GM18867 (cell line): ENCODE measurements around the gene TUT1.
"Not testable (repeated sequence)": the region's sequence is repeated elsewhere in the genome, so short reads cannot be mapped to it uniquely, and the experiment has no call there.

Source experiments
- ATAC-seq: cut with Tn5 transposase; IDR thresholded peaks from one replicate; pipeline ENCODE4 v1.9.1; 2021; ENCODE audit warnings: mild to moderate bottlenecking, moderate library complexity; ENCODE audit not compliant: unreplicated experiment

TUT1 gene

DNA sequence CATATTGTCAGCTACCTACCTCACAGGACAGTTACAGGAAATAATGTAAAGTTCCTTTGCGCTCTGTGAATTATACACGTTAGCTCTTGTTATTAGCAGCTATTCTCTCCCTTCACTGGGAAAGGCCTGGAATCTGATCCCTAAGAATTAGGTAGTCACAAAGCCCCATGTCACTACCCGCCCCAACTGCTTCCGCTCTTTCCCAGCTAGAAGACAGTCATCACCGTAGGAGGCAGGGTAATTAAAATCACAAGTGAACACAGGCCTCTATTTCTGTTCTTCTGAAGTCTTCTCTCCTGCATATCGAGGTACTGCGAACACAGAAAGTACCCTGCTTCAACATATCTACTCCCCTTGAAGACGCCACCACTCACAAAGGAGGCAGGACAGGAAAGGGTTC lies 32.1 kb downstream of the TUT1 start:
- no peak for ATAC-seq

GRCh38 chr11:62558669-62559068 lies 32.7 kb downstream of the TUT1 start:
- ATAC-seq, result no peak

- ATAC-seq, result peak; percentile 28
Measured at GRCh38 chr11:62556875-62557631, 34.3 kb downstream of the TUT1 start.

- peak; percentile 39 for ATAC-seq
Measured at GRCh38 chr11:62556108-62556874, 35.0 kb downstream of the TUT1 start.

GRCh38 chr11:62555464-62556107 lies 35.7 kb downstream of the TUT1 start:
- ATAC-seq, result peak; percentile 30

DNA sequence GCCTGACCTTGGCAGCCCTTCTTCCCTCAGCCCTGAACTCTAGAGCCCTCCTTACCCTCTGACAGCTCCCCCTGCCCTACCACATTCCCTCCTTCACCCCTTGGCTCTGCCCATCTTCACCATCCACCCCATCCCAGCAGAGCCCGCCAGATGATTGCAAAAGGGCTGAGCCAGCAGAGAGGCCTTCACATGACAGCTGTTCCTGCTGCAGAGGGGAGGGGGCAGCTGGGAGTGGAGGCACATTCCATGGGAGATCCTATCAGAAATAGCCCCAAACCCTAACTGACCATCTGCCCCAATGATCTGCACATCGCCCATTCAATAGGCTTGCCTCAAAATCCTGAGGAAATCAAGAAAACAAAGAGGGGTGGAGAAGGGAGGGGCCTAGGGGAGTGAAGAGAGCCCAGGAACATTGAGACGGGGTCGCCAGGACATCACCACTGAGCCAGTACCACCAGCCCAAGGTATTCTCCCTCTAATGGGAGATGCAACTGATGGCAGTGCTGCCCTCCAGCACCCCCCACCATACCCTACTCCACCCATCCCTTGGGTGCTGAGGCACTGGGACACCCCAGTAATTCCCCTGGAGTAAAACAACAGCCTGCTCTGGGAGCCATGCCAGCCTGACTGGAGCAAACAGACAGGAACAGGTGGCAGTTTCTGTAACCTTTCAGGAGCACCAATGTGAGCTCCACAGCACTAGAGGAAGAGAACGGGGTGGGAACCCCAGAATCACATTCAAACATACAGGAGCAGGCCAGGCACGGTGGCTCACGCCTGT lies 36.7 kb downstream of the TUT1 start:
- ATAC-seq, result no peak

GRCh38 chr11:62553839-62554361 lies 37.4 kb downstream of the TUT1 start:
- no peak for ATAC-seq

DNA sequence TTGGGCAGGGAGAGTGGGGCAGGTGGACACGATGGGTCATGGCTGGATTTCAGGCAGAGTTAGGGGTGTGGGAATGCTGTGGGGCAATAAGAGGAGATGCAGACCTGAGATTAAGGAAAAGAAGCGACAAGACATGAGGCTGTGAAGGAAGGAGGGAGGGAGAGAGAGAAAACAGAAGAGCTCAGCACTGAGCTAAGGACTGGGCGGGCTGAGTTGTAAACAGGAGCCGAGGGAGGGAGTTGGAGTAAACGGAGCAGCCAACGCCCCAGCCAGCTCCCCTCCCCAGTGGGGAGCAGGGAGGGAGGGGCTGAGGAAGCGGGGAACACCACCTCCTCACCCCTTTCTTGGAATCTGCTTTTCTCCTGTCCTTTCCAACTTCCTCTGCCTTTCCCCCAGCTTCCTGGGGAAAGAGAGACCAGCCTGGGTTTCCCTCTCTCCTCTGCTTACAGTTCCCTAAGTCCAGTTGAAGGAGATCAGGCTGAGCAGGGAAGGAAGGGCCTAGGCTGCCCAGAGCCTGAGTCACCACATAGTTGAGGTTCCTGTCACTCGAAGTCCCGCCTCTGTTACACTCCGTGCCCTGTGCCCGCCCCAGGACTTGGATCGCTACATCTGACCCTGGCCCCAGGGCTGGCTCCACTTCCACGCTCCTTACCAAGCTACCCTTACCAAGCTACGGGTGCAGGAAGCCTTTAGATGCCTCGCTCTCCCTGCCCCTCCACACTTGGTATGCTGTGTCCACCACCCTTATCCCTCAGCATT lies 38.1 kb downstream of the TUT1 start:
- no peak for ATAC-seq

- no peak for ATAC-seq
Measured at GRCh38 chr11:62552485-62553079, 38.7 kb downstream of the TUT1 start.

DNA sequence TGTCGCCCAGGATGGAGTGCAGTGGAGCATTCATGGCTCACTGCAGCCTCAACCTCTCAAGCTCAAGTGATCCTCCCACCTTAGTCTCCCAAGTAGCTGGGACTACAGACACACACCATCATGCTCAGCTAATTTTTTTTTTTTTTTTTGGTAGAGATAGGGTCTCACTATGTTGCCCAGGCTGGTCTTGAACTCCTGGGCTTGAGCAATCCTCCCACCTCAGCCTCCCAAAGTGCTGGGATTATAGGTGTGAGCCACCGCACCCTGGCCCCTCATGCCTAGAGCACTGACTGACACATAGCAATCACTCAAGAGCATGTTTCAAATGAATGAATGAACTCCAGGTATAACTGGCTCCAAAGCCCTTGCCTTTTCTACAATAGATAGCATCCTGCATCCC lies 40.8 kb downstream of the TUT1 start:
- not testable (repeated sequence) for ATAC-seq

DNA sequence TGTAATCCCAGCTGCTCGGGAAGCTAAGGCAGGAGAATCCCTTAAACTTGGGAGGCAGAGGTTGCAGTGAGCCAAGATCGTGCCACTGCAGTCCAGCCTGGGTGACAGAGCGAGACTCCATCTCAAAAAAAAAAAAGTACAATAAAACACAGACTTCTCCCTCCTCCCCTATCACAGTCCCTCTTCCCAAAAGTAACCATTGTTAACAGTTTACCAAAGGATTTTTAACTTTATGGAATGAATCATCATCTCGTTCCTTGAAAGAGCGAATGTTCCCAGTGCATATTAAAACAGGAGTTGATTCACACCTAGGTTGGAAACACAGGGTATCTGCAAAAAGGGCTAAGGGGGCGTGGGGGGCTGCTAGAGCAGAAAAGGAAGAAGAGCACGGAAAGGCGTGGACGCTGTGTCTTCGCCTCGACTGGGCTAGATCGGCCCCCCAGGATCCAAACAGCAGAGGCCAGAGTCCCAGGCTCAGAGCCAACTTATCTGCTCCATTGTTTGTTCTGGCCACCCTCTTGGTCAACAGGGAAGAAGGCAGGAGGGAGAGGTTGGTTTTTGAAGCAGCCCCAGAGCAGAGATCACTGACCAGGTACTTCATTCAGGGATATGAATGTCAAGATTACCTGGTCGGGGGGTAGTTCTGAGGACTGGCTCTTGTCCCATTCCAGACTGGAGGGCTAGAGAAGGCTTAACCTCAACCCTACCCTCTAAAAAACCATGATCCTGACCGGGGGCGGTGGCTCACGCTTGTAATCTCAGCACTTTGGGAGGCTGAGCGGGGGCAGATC lies 42.6 kb downstream of the TUT1 start:
- no peak for ATAC-seq

DNA sequence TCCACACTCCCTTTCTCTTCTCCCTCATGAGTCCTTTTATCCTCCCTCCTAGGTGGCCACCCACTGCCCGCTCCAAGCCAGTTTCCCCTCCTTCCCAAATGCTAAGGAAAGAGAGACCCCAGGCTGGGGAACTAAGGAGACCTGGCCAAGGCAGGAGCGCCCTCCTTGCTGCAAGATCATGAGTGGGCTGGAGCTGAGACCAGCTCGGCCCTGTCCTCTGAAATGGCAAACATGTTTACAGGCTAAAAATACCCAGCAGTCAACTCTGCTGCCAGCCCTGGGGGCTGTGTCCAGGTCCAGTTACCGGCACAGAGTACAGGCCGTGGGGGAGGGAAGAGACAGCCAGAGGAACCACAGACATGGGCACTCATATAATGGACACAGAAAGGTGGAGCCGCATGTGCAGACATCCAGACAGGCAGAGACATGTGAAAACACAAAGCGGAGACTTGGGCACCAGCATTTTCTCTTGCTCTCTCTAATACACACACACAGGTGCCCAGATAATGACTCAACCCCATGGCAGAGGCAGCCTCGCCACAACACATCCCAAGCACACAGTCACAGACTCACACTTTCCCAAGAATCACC lies 43.5 kb downstream of the TUT1 start:
- no peak for ATAC-seq

GRCh38 chr11:62546929-62547625 lies 44.2 kb downstream of the TUT1 start:
- ATAC-seq, result no peak

- no peak for ATAC-seq
Measured at GRCh38 chr11:62546244-62546928, 44.9 kb downstream of the TUT1 start, which contains the start of gene AHNAK. Gene AHNAK, minus strand, starts transcription at chr11:62546806. Its CDS starts 10,708 bp downstream, at chr11:62536098.

DNA sequence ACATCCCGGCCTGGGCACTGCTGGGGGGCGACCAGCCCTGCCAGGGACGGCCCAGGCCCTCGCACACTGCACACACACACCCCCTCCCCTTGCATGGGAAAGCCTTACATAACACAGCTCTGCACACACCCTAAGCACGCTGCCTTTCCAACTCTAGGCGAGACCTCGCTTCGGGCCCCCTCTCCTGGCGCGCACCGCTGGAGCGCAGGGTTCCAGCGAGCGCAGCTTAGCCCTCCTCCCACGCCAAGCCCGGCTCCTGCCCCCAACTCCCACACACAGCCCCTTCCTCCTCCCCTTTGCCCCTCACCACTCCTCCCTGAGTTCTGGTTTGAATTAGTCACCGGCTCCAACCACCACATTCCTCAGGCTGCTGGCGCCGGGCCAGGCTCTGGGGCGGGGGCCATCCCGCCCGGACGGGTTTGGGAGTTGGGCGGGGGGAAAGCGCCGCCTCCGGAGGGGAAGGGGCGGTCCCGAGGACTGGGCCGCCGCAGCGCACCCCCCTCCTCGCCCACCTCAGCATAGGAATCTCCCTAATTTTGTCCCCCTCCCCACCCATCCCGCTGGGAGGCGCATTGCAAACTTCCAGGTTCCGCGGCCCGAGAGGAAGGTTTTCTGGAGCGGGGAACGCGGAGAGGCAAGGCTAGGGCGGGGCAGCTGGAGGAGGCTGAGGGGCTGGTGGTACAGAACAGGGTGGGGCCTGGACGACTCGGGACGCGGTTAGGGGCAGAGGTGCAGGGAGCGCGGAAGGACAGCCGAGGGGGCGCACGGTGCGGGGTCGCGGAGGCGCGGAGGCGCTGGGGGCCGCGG lies 45.7 kb downstream of the TUT1 start:
- no peak for ATAC-seq
